HG02623 (cell line): ENCODE results near the gene SIGLEC10.
"Not testable (repeated sequence)": the region's sequence is repeated elsewhere in the genome, so short reads cannot be mapped to it uniquely, and the experiment has no call there.

Experiments
- ATAC-seq: cut with Tn5 transposase; IDR thresholded peaks from one replicate; pipeline ENCODE4 v1.9.1; 2021; ENCODE audit warnings: moderate library complexity; ENCODE audit not compliant: unreplicated experiment

Gene SIGLEC10

DNA sequence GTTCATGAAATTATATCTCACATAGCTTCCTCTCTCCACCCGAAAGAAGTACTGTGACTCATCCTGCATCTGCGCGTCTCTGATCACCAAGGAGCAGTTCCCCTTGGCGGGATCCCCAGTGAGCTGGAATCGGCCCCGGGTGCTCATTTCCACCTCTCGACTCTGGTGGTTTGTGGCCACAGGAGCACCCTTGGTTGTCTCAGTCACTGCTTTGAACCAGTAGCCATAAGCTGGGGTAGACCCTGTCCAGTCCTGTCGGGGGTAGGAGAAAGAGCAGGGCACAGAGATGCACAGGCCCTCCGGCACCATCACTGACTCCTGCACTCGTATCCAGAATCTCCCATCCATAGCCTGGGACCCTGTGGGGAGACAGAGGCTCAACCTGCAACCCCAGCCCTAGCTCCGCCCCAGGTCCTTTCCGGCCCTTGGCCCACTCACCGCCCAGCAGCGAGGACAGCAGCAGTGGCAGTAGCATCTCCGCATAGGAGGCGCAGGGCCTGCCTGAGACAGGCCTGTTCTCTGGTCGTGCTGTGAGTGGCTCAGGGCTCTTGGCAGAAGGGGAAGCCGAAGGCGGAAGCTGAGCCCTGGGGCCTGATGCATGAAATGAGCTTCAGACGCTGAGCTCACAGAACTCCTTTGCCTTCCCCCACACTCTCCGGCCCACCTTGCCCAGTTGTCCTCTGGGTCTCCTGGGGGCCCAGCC, at the start of gene SIGLEC10:
Gene SIGLEC10 (minus strand): TSS at position 536 of the 703 bp plus-strand sequence. CDS start 61 bp downstream, at position 475.
- ATAC-seq = peak; percentile 57

DNA sequence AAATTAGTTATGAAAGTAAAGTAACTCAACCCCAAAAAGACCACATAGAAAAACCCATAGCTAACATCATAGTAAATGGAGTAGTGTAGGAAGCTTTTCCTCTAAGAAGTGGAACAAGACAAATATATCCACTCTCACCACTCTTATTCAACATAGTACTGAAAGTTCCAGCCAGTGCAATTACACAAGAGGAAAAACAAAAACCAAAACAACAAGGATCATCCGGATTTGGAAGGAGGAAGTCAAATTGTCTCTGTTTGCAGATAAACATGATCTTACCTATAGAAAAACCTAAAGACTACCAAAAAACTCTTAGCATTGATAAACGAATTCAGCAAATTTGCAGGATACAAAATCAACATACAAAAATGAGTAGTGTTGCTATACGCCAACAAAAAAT, 49.3 kb upstream of the SIGLEC10 start:
- ATAC-seq = no peak

DNA sequence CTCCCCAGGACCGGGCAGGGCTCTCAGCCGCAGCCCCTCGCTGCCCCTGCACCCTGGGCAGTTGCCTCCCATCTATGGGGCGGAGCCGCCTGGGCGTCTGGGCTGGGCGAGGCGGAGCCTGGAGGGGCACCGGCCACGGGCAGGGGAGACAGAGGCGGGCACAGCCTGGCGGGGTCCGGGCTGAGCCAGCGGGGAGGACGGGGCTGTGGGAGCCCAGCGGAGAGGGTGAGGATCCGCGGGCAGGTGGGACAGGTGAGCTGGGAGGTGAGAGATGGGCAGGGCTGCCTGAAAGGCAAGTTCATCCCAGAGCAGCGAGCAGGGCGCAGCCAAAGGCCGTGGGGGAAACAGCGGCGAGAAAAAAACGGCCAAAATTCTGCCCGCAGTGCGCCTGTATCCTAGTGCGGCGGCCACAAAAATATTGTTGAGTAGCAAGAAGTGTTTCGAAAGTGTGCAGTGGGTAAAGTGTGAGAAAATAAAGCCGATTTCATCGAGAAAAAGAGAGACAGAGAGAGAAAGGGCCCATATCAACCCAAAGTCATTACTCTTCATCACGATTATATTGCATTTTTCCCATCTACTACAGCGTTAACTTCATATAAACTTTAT, 46.6 kb upstream of the SIGLEC10 start:
- not testable (repeated sequence) for ATAC-seq

DNA sequence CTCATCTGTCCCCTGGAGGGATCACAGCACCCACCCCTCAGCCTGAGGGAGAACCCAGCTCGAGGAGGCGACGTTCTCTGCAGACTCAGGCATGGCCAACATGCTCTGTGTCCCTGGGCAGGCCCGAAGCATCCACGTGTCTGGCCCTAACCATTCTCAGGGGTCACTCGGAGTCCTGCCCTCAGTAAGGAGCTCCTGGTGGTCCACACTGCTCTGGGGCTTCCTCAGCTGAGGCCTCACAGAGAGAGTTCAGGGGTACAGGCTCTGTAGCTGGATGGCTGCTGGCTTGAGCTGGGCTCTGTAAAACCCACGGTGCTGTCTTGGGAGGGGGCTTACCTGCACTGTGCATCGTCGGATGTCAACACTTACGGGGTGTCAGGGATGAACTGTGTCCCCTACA, 45.2 kb upstream of the SIGLEC10 start:
- ATAC-seq = no peak

DNA sequence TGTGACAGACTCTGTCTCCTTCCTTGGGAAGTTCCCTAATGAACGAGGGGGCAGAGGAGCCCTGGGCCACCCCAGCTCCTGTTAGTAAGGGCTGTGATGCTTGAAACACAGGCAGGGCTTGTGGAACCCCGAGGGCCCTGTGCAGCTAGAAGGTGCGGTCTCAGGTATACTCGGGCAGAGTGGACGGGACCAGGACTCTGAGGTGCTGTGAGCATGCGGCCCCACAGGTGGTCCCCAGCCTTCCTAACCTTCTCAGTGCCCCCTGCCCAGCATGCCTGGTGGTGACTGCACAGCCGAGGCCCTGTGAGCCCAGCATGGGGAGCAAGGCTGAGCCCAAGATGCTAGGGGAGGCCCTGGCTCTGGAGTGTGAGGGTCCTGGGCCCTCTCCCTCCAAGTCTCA, 44.8 kb upstream of the SIGLEC10 start:
- no peak for ATAC-seq

GRCh38 chr19:51461723-51462161, 44.3 kb upstream of the SIGLEC10 start:
- no peak for ATAC-seq

DNA sequence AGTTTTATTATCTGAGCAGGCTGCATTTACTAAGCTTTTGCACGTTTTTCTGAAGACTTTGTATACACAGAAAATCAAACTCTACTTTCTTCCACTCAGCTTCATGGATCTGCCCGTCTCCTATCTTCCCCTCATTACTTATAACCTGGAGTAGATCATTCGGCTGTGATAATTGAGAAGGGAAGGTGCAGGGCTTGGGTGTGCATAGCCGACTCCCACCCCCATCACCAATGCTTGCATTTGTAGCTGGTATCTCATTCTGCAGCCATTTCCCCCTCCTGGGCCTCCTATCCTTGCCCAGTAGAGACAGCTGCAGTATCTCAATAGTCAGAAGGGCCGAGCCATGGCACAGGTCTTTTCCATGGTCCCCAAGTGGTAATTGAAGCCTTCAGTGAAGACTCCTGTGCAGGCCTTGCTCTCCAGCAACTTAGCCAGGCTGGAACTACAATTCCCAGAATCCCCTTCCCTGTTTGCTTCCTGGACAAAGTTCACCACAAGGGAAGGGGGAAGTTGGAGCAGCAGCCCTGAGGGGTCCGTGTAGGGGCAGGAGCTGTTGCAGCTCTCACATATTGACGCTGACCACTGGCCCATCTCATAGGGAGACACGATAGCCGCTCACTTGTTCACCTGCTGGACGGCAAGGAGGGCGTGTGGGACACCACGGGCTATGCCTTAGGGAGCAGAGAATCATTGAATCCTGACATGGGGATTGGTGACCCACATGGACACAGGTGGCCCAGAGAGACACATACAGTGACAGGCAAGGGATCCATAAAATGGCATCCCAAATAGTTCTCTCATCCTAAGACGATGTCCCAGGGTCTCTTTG, 42.9 kb upstream of the SIGLEC10 start:
- ATAC-seq = no peak

GRCh38 chr19:51458899-51459505, 41.6 kb upstream of the SIGLEC10 start:
- ATAC-seq = no peak

DNA sequence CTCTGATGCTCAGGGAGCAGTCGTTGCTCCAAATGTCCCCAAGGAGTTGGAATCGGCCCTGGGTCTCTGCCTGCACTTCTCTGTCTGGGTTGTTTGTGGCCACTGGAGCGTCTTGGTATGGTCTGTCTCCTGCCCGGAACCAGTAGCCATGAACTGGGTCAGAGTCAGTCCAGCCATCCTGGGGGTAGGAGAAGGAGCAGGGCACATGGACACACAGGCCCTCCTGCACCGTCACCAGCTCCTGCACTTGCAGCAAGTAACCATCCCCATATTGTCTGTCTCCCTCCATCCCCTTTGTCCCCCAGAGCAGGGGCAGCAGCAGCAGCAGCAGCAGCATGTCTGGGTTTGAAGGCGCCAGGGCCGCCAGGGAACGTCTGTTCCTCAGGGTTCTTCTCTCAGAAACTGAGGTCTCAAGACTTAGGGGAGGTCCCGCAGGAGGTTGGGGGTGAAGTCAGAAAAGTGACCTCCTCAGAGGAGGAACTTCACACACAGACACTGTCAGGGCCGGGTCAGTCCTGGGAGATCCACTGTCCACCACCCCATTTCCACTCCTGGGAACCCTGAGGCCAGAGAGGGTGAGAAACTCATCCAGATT, 40.7 kb upstream of the SIGLEC10 start, which contains the start of gene SIGLEC8:
Gene SIGLEC8 (minus strand): TSS at position 404 of the 595 bp plus-strand sequence. CDS start 67 bp downstream, at position 337.
- no peak for ATAC-seq

- no peak for ATAC-seq
These were observed 40.0 kb upstream of the SIGLEC10 start for GRCh38 chr19:51457351-51458013.

GRCh38 chr19:51456541-51457290, 39.3 kb upstream of the SIGLEC10 start:
- ATAC-seq = no peak

GRCh38 chr19:51450730-51451307, 33.4 kb upstream of the SIGLEC10 start:
- ATAC-seq = no peak

- ATAC-seq = no peak
These were observed 31.1 kb upstream of the SIGLEC10 start for GRCh38 chr19:51448411-51449016.

GRCh38 chr19:51448011-51448410, 30.6 kb upstream of the SIGLEC10 start:
- ATAC-seq = no peak

GRCh38 chr19:51447510-51447909, 30.1 kb upstream of the SIGLEC10 start:
- ATAC-seq = not testable (repeated sequence)

- peak; percentile 91 for ATAC-seq
These were observed 24.3 kb upstream of the SIGLEC10 start for GRCh38 chr19:51441410-51442390.

DNA sequence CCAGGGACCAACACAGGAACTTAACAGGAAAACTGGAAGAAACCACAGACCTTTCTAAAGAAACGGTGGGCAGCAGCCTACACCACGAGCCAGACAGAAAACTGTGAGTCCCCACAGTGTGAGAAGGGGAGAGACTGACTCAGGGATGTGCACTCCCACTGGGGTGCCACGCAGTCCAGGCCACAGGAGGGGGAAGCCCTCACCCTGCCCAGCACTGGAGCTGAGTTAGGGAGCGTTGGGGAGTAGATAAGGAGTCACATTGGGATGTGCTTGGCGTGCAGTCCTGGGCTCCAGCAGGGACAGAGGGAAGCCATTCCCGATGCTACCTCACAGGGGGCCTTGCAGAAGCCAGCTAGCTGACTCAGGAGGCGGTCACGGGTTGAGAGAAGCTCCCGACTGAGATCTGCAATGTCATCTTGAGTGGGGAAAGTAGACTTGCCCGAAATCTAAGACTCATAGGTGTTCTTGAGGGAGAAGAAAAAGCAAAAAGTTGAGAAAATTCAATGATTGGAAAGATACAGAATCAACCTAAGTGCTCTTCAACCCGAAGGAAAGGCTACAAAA, 23.5 kb upstream of the SIGLEC10 start:
- ATAC-seq = no peak
